Eye (tissue), 1 donor: Measurements from ENCODE around the gene GLI1.

ENCODE experiments used
- DNase-seq: peaks from one replicate; pipeline ENCODE4 v3.0.0-alpha.2; 2015

Gene GLI1

GRCh38 chr12:57461917-57462250, 2.3 kb downstream of the GLI1 start:
- DNase-seq = peak; percentile 84

GRCh38 chr12:57462251-57462911, 2.8 kb downstream of the GLI1 start:
- DNase-seq = peak; percentile 98

GRCh38 chr12:57462912-57463253, 3.3 kb downstream of the GLI1 start:
- no peak for DNase-seq

- no peak for DNase-seq
These were observed 5.0 kb downstream of the GLI1 start for GRCh38 chr12:57464569-57464968.

GRCh38 chr12:57465030-57465746, 5.6 kb downstream of the GLI1 start:
- DNase-seq = no peak

GRCh38 chr12:57465747-57466505, 6.3 kb downstream of the GLI1 start:
- no peak for DNase-seq

- no peak for DNase-seq
These were observed 7.8 kb downstream of the GLI1 start for GRCh38 chr12:57467212-57467874.

- DNase-seq = no peak
These were observed 8.3 kb downstream of the GLI1 start for GRCh38 chr12:57467915-57468314.

- no peak for DNase-seq
These were observed 9.9 kb downstream of the GLI1 start for GRCh38 chr12:57469296-57470164.

- no peak for DNase-seq
These were observed 10.8 kb downstream of the GLI1 start for GRCh38 chr12:57470286-57470969.

- no peak for DNase-seq
These were observed 11.5 kb downstream of the GLI1 start for GRCh38 chr12:57470970-57471656.

- DNase-seq = no peak
These were observed 12.1 kb downstream of the GLI1 start for GRCh38 chr12:57471661-57472060.

- no peak for DNase-seq
These were observed 12.8 kb downstream of the GLI1 start for GRCh38 chr12:57472391-57472790.

- DNase-seq = no peak
These were observed 13.8 kb downstream of the GLI1 start for GRCh38 chr12:57473392-57473791.

GRCh38 chr12:57473886-57474285, 14.3 kb downstream of the GLI1 start:
- no peak for DNase-seq

- DNase-seq = no peak
These were observed 14.8 kb downstream of the GLI1 start for GRCh38 chr12:57474430-57474829.

GRCh38 chr12:57474862-57475261, 15.3 kb downstream of the GLI1 start:
- DNase-seq = no peak

- DNase-seq = peak; percentile 73
These were observed 15.9 kb downstream of the GLI1 start for GRCh38 chr12:57475271-57476161.

GRCh38 chr12:57476162-57476992, 16.8 kb downstream of the GLI1 start:
- peak; percentile 20 for DNase-seq
